CD4-positive, alpha-beta T cell treated with Interleukin-10 for 1 hour (primary cell): Measurements from ENCODE around the gene MOB4.

Experiments used
- DNase-seq: peaks from one replicate; pipeline ENCODE4 v3.0.0-alpha.2; 2020

MOB4 gene

GRCh38 chr2:197597166-197597565, 81.3 kb downstream of the MOB4 start:
- no peak for DNase-seq

- no peak for DNase-seq
Observed at GRCh38 chr2:197598450-197598849, 82.6 kb downstream of the MOB4 start.

- peak; percentile 33 for DNase-seq
Observed at GRCh38 chr2:197599285-197599965, 83.6 kb downstream of the MOB4 start.

- no peak for DNase-seq
Observed at GRCh38 chr2:197600306-197600705, 84.4 kb downstream of the MOB4 start.

- no peak for DNase-seq
Observed at GRCh38 chr2:197601726-197602125, 85.9 kb downstream of the MOB4 start.
